DND-41 (cell line): ENCODE data around the gene BAIAP2L2.

Source experiments
- ATAC-seq: fragments of 200-7000 bp; cut with Tn5 transposase; 3 replicates; pipeline ENCODE4 v1.9.1; 2021; ENCODE audit warnings: low read depth; ENCODE audit not compliant: insufficient read depth
- DNase-seq: peaks from one replicate; pipeline ENCODE4 v3.0.0-alpha.2; 2020
- H2AFZ ChIP-seq: 2 replicates; pipeline ENCODE4 v1.6.0; 2012; ENCODE audit warnings: low read depth, low read length
- H3K27ac ChIP-seq: 2 replicates; pipeline ENCODE4 v1.5.1; 2012; ENCODE audit warnings: low read length, inconsistent platforms
- H3K27me3 ChIP-seq: fragments of 200-600 bp; sonication (generic); 2 replicates; pipeline ENCODE4 v1.6.0; 2012; ENCODE audit warnings: low read length, mild to moderate bottlenecking, inconsistent platforms; ENCODE audit not compliant: insufficient read depth, poor library complexity
- H3K36me3 ChIP-seq: 2 replicates; pipeline ENCODE4 v1.5.1; 2012; ENCODE audit warnings: low read length, inconsistent platforms; ENCODE audit not compliant: insufficient read depth
- H3K4me1 ChIP-seq: 2 replicates; pipeline ENCODE4 v1.5.1; 2012; ENCODE audit warnings: mild to moderate bottlenecking, low read length; ENCODE audit not compliant: insufficient read depth
- H3K4me2 ChIP-seq: 2 replicates; pipeline ENCODE4 v1.6.0; 2012; ENCODE audit warnings: mild to moderate bottlenecking, moderate library complexity, low read length, inconsistent platforms; ENCODE audit not compliant: insufficient read depth
- H3K4me3 ChIP-seq, 2 experiments: fragments of 200-600 bp in 1 of 2; shearing (Covaris generic) in 1 of 2; 2 replicates each; pipeline ENCODE4 v1.5.1; 2012 to 2016; ENCODE audit warnings: inconsistent platforms in 2 of 2, low read length in 2 of 2, mild to moderate bottlenecking in 2 of 2, low read depth in 1 of 2, moderate library complexity in 1 of 2
- H3K79me2 ChIP-seq: 2 replicates; pipeline ENCODE4 v1.6.0; 2012; ENCODE audit warnings: low read length, inconsistent platforms; ENCODE audit not compliant: insufficient read depth
- H3K9ac ChIP-seq: 2 replicates; pipeline ENCODE4 v1.6.0; 2012; ENCODE audit warnings: low read depth, mild to moderate bottlenecking, inconsistent platforms, low read length, moderate library complexity
- H3K9me3 ChIP-seq: 2 replicates; pipeline ENCODE4 v1.5.1; 2012; ENCODE audit warnings: low read length, moderate library complexity, mild to moderate bottlenecking, inconsistent platforms; ENCODE audit not compliant: insufficient read depth, severe bottlenecking
- H4K20me1 ChIP-seq: 2 replicates; pipeline ENCODE4 v1.6.0; 2012; ENCODE audit warnings: low read length; ENCODE audit not compliant: insufficient read depth
- CTCF ChIP-seq: IDR thresholded peaks from 2 replicates; pipeline ENCODE4 v1.5.1; 2012; ENCODE audit warnings: borderline replicate concordance, low read length, moderate library complexity, mild to moderate bottlenecking; ENCODE audit not compliant: poor library complexity, severe bottlenecking; ENCODE audit errors: extremely low read depth
- EZH2 ChIP-seq: IDR thresholded peaks from 3 replicates; pipeline ENCODE4 v1.6.1; 2012; ENCODE audit warnings: borderline replicate concordance, low read depth, mild to moderate bottlenecking, moderate library complexity, low read length, inconsistent platforms; ENCODE audit not compliant: severe bottlenecking

The BAIAP2L2 gene

DNA sequence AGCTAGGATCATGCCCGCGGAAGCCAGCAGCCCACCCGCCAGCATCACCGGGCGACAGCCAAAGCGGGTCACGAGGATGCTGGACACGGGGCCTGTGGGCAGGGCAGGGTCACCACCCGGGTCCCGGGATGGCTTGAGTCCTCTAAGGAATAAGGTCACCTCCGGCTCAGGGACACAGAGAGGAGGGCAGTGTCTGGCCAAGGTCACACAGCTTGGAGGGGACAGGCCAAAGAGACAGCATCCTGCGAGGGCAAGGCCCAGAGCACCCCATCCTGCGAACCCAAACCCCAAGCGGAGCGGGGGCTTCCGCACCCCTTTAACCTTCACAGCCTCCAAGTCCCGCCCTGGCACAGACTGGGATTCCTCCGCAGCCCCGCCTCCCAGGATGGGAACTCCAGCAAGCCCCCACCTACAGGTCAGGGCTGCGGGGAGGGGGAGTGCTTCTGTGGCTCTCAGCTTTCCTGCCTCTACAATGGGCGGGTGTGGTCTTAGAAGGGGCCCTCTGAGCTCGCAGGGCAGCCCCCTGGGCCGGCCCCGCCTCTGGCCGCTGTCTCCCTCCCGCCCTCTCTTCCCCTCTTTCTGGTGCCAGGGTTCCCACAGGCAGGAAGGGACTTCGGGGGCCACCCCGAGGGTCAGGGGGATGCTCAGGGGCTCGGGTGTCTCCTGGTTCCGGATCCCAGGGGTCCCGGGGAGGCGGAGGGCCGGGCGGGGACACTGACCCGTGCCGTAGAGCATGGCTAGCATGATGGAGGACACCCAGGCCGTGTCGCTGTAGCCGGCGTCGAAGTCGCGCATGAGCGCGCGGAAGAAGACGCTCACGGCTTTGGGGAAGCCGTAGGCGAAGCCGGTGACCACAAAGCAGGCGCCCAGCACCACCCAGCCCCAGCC is 28.3 kb downstream of the BAIAP2L2 start:
- no peaks in the 10 kb centered on the region for H3K27me3 ChIP-seq
- no peak for TF ChIP-seq EZH2
- no peak for TF ChIP-seq CTCF
- H3K9me3 ChIP-seq = no peaks in the 10 kb centered on the region
- H3K27ac ChIP-seq = no peak overlapping the region
- ATAC-seq (no peak), DNase-seq (no peak)
- H3K4me3 ChIP-seq = no peak overlapping the region
- H3K4me2 ChIP-seq = no peak overlapping the region
- no peaks in the 10 kb centered on the region for H3K79me2 ChIP-seq
- no peaks in the 10 kb centered on the region for H3K4me1 ChIP-seq
- no peaks in the 10 kb centered on the region for H4K20me1 ChIP-seq
- no peak overlapping the region for H2AFZ ChIP-seq
- H3K9ac ChIP-seq = no peak overlapping the region
- H3K36me3 ChIP-seq = no peaks in the 10 kb centered on the region

DNA sequence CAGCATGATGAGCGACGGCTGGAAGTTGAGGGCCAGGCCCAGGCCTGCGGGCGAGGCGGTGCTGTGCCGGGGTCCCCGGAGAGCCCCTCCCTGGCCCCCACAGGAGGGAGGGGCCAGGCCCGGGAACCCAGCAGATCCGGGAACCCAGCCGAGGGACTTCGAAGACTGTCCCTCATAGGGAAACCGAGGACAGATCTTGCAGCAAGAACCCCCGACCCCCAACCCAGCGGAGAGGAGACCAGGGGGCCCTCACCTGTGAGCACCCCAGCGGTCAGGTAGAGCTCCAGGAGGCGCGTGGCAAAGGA is 28.9 kb downstream of the BAIAP2L2 start:
- Histone ChIP-seq H3K4me1 (no peaks in the 10 kb centered on the region), H2AFZ (no peak overlapping the region), H3K4me2 (no peak overlapping the region), H3K27ac (no peak overlapping the region), H3K9ac (no peak overlapping the region), H3K36me3 (no peaks in the 10 kb centered on the region), H4K20me1 (no peaks in the 10 kb centered on the region), H3K27me3 (no peaks in the 10 kb centered on the region), H3K4me3 (no peak overlapping the region), H3K79me2 (no peaks in the 10 kb centered on the region), H3K9me3 (no peaks in the 10 kb centered on the region)
- no peak for ATAC-seq
- TF ChIP-seq EZH2 = no peak
- TF ChIP-seq CTCF = no peak
- no peak for DNase-seq

GRCh38 chr22:38080850-38081635 is 29.4 kb downstream of the BAIAP2L2 start:
- Histone ChIP-seq H2AFZ (no peak overlapping the region), H3K4me1 (no peaks in the 10 kb centered on the region), H3K4me2 (no peak overlapping the region), H3K9me3 (no peaks in the 10 kb centered on the region), H4K20me1 (no peaks in the 10 kb centered on the region), H3K79me2 (no peaks in the 10 kb centered on the region), H3K36me3 (no peaks in the 10 kb centered on the region), H3K27me3 (no peaks in the 10 kb centered on the region), H3K4me3 (no peak overlapping the region), H3K9ac (no peak overlapping the region), H3K27ac (no peak overlapping the region)
- TF ChIP-seq EZH2 = no peak
- no peak for TF ChIP-seq CTCF
- DNase-seq (no peak), ATAC-seq (no peak)
